GM12878 (cell line): ENCODE results near the gene CCDC136. TPM values are rescaled to one million over a fixed set of nuclear protein-coding genes. Genes with fewer than 3 reads are reported as not detected.
A peak's percentile ranks its signal among the peaks of the same experiment; 100 is the strongest.

Experiments used
- ATAC-seq: fragments of 200-7000 bp; cut with Tn5 transposase; 3 replicates; pipeline ENCODE4 v1.9.1; 2020; ENCODE audit warnings: mild to moderate bottlenecking, moderate library complexity
- BruUV-seq: library from RNA; stranded (reverse); fragments of 400-500 nt; replicated peaks from 2 replicates; lab custom pipeline; 2021; lab: Mats Ljungman, UMichigan
- CTCF ChIA-PET: fragments of 300-600 bp; sonication (Branson Sonifier 250); formaldehyde crosslinking; extraction: SDS; loops from one replicate; lab custom pipeline; 2021; ENCODE audit warnings: inconsistent platforms; lab: Yijun Ruan, JAX
- POLR2A ChIA-PET: fragments of 350-600 bp; formaldehyde crosslinking; extraction: SDS; loops from one replicate; lab custom pipeline; 2021; ENCODE audit warnings: inconsistent platforms; lab: Charles Lee
- RAD21 ChIA-PET: fragments of 300-600 bp; sonication (Branson Sonifier 250); formaldehyde crosslinking; loops from one replicate; lab custom pipeline; 2023; ENCODE audit warnings: antibody characterized with exemption; ENCODE audit not compliant: unreplicated experiment; lab: Charles Lee
- SMC1A ChIA-PET: fragments of 300-600 bp; sonication (Branson Sonifier 250); formaldehyde crosslinking; loops from one replicate; lab custom pipeline; 2023; ENCODE audit not compliant: unreplicated experiment, uncharacterized antibody; lab: Charles Lee
- DNase-seq: peaks from one replicate; pipeline ENCODE4 v3.0.0-alpha.2; 2011; ENCODE audit warnings: low read depth, low spot score
- FAIRE-seq: peaks from 3 replicates; lab custom pipeline; 2011; peaks lifted over from hg19 to GRCh38; lab: Jason Lieb, UNC
- H2AFZ ChIP-seq: 2 replicates; pipeline ENCODE4 v1.6.0; 2011; ENCODE audit warnings: low read depth, low read length, control low read depth; ENCODE audit not compliant: control insufficient read depth
- H3K27ac ChIP-seq: 2 replicates; pipeline ENCODE4 v1.5.1; 2011; ENCODE audit warnings: control low read depth; ENCODE audit not compliant: control insufficient read depth, insufficient read depth
- H3K27me3 ChIP-seq, 2 experiments: replicated peaks in 1 of 2; 2 replicates each; pipeline versions ENCODE4 v1.6.0 to v1.6.1; 2011; ENCODE audit warnings: low read length in 1 of 2; ENCODE audit not compliant: control insufficient read depth in 2 of 2, insufficient read depth in 2 of 2
- H3K36me3 ChIP-seq, 2 experiments: 2 replicates each; pipeline ENCODE4 v1.5.1; 2011; ENCODE audit warnings: low read length in 1 of 2; ENCODE audit not compliant: control insufficient read depth in 2 of 2, insufficient read depth in 2 of 2
- H3K4me1 ChIP-seq: 2 replicates; pipeline ENCODE4 v1.6.1; 2011; ENCODE audit warnings: mild to moderate bottlenecking, low read length, moderate library complexity, mixed read lengths; ENCODE audit not compliant: control insufficient read depth, insufficient read depth
- H3K4me2 ChIP-seq: 2 replicates; pipeline ENCODE4 v1.6.0; 2011; ENCODE audit warnings: control low read depth; ENCODE audit not compliant: control insufficient read depth, insufficient read depth
- H3K4me3 ChIP-seq: fragments of 200-600 bp; sonication (generic); 2 replicates; pipeline ENCODE4 v1.5.1; 2016
- H3K79me2 ChIP-seq: 2 replicates; pipeline ENCODE4 v1.6.0; 2011; ENCODE audit warnings: low read length; ENCODE audit not compliant: control insufficient read depth, insufficient read depth
- H3K9ac ChIP-seq: 2 replicates; pipeline ENCODE4 v1.8.0; 2011; ENCODE audit warnings: low read length, control low read depth, mixed read lengths; ENCODE audit not compliant: control insufficient read depth, insufficient read depth
- H3K9me3 ChIP-seq: replicated peaks from 3 replicates; pipeline ENCODE4 v1.5.1; 2011; ENCODE audit warnings: mild to moderate bottlenecking, low read length; ENCODE audit not compliant: control insufficient read depth, insufficient read depth
- H4K20me1 ChIP-seq: 2 replicates; pipeline ENCODE4 v1.6.0; 2011; ENCODE audit not compliant: control insufficient read depth, insufficient read depth
- ATF2 ChIP-seq: IDR thresholded peaks from 2 replicates; pipeline ENCODE4 v1.6.1; 2012; ENCODE audit warnings: low read length, inconsistent platforms
- BACH1 ChIP-seq: fragments of 450-650 bp; IDR thresholded peaks from 2 replicates; pipeline ENCODE4 v1.6.1; 2017; ENCODE audit warnings: mild to moderate bottlenecking, borderline replicate concordance
- CREB1 ChIP-seq: IDR thresholded peaks from 2 replicates; pipeline ENCODE4 v1.6.1; 2012; ENCODE audit warnings: low read depth, mild to moderate bottlenecking, inconsistent platforms
- E2F4 ChIP-seq: IDR thresholded peaks from 2 replicates; pipeline ENCODE4 v1.6.1; 2012; ENCODE audit warnings: low read depth, low read length, improper control_type of control experiment
- IRF3 ChIP-seq: fragments of 450-650 bp; IDR thresholded peaks from 2 replicates; pipeline ENCODE4 v1.6.1; 2014; ENCODE audit warnings: mild to moderate bottlenecking
- JUND ChIP-seq: IDR thresholded peaks from 2 replicates; pipeline ENCODE4 v1.6.1; 2012; ENCODE audit warnings: low read depth, mild to moderate bottlenecking, low read length, improper control_type of control experiment, moderate library complexity
- POU2F2 ChIP-seq: IDR thresholded peaks from 3 replicates; pipeline ENCODE4 v1.6.1; 2011; ENCODE audit warnings: low read depth, mild to moderate bottlenecking, low read length, borderline replicate concordance
- SIN3A ChIP-seq: IDR thresholded peaks from 2 replicates; pipeline ENCODE4 v1.6.1; 2012; ENCODE audit warnings: low read depth, low read length, improper control_type of control experiment
- WGBS: methylation state at CpG from one replicate; pipeline ENCODE4 v1.1.6; 2016; ENCODE audit warnings: low lambda C conversion rate; ENCODE audit not compliant: insufficient replicate concordance, insufficient coverage; ENCODE audit errors: missing lambda C conversion rate; 5-methylcytosine and 5-hydroxymethylcytosine counted together
- in situ Hi-C: fragments of 300-500 bp; cut with MboI; formaldehyde crosslinking; loops from 9 replicates; pipeline ENCODE4 v1.14.3; 2018; ENCODE audit warnings: mixed read lengths
- intact Hi-C: fragments of 100-400 bp; cut with micrococcal nuclease; formaldehyde crosslinking; loops from one replicate; pipeline ENCODE4 v1.14.2; 2022; ENCODE audit not compliant: unreplicated experiment
- polyA plus RNA-seq, 11 experiments: library from polyadenylated mRNA; depleted of rRNA in 4 of 11; unstranded in 6 of 11; stranded (reverse) in 5 of 11; fragments of >200 nt; fragmentation: Nextera tagmentation in 4 of 11; fragmentation: Illumina TruSeq in 1 of 11; extraction: Ambion mirVana in 4 of 11; extraction: Trizol in 1 of 11; gene quantifications; 1 replicate in 1 of 11; 2 replicates in 10 of 11; pipeline versions ENCODE4 v1.2.1 to v1.2.3, GENCODE V29; 2011 to 2016; ENCODE audit warnings: inconsistent platforms in 2 of 11, missing spikeins in 2 of 11, low read depth in 1 of 11
- total RNA-seq, 4 experiments: library from RNA; depleted of rRNA in 3 of 4; stranded (reverse); fragments of >200 nt in 3 of 4; fragmentation: Illumina TruSeq in 1 of 4; extraction: Trizol in 1 of 4; gene quantifications; 2 replicates each; pipeline versions ENCODE4 v1.2.1 to v1.2.3, GENCODE V29; 2013 to 2021

Gene CCDC136
- total and polyA plus RNA-seq, 10 of the 15 experiments (the other 5 are each of a cell fraction or from before 2014, with no cell fraction given): 0.32 to 4.8 (median 1.5) TPM

GRCh38 chr7:128790315-128791041 is 1.3 kb upstream of the CCDC136 start:
- Histone ChIP-seq H2AFZ (peak overlapping the region; percentile 93), H3K4me1 (peaks cover 3% of the 10 kb centered on the region; the same call in 1 of the 2 replicates), H3K4me3 (peak overlapping the region; percentile 87), H3K27ac (no peak overlapping the region), H3K36me3 (no peaks in the 10 kb centered on the region), H3K79me2 (no peaks in the 10 kb centered on the region), H3K4me2 (peak overlapping the region; percentile 87), H4K20me1 (no peaks in the 10 kb centered on the region), H3K9ac (no peak overlapping the region), H3K9me3 (no peaks in the 10 kb centered on the region), H3K27me3 (peaks cover 2% of the 10 kb centered on the region in 2 experiments; a peak in 3 of 4 replicates)
- WGBS: 16% methylated on average over 32 of the region's 45 CpGs
- ATAC-seq: peak; percentile 47
- TF ChIP-seq POU2F2 (no peak), JUND (no peak), ATF2 (no peak), SIN3A (no peak), IRF3 (no peak), E2F4 (no peak), BACH1 (no peak), CREB1 (no peak)
- ChIA-PET POLR2A (interaction anchor here (0.6 kb wide), 2 partner anchors 28 to 50 kb away, joined by 3 read pairs; no protein-coding TSS in a partner anchor), RAD21 (interaction anchor here (0.6 to 1.2 kb wide), 4 partner anchors 8 to 109 kb away, joined by 3 to 4 read pairs (median 3); no protein-coding TSS in a partner anchor), SMC1A (no interaction called here), CTCF (interaction anchor here (0.5 kb wide), 1 partner anchor 316 kb away, joined by 5 read pairs; no protein-coding TSS in a partner anchor)
- FAIRE-seq: no peak
- in situ Hi-C loops (no loop called here), intact Hi-C loops (loop anchor here (5.0 kb wide), 2 partner anchors 92 to 302 kb away; no protein-coding TSS in a partner anchor)
- BruUV-seq: no TSS peak
- DNase-seq: no peak
